Occipital lobe (tissue), 3 donors: ENCODE results near the gene BYSL. TPM values are rescaled to one million over a fixed set of nuclear protein-coding genes. Genes with fewer than 3 reads are reported as not detected.

Experiments used
- DNase-seq: peaks from one replicate; lab custom pipeline; 2025; lab: John Stamatoyannopoulos, UW
- small RNA-seq: library from RNA; depleted of rRNA; stranded (forward); fragments of <200 nt; gene quantifications from one replicate; pipeline ENCODE3, GENCODE V24; 2014
- total RNA-seq: library from RNA; depleted of rRNA; stranded (reverse); fragments of >200 nt; gene quantifications from one replicate; pipeline ENCODE4 v1.2.3, GENCODE V29; 2014

BYSL gene
- total RNA-seq, 1 donor from 2014 or later = 14.0 TPM

GRCh38 chr6:41976794-41977484, 55.6 kb downstream of the BYSL start:
- no peak for DNase-seq

Small RNAs within 50 kb of the gene (small RNA-seq; reads per million reads assigned to genes)
- gene RF00019 = not detected

Other genes starting within 250 kb of the BYSL start
- 3.4 TPM for gene TFEB, start 185.9 kb upstream of the BYSL start, total RNA-seq
- gene PGC, start 174.1 kb upstream of the BYSL start, total RNA-seq = not detected
- 6.7 TPM for gene FRS3, start 141.6 kb upstream of the BYSL start, total RNA-seq
- gene PRICKLE4, start 140.7 kb upstream of the BYSL start, total RNA-seq = 0.62 TPM
- 34.2 TPM for gene TOMM6, start 133.8 kb upstream of the BYSL start, total RNA-seq
- 12.5 TPM for gene USP49, start 26.1 kb upstream of the BYSL start, total RNA-seq
- 15.9 TPM for gene MED20, start 360 bp upstream of the BYSL start, total RNA-seq
- 19.2 TPM for gene CCND3, start 20.3 kb downstream of the BYSL start, total RNA-seq
- 4.8 TPM for gene TAF8, start 129.0 kb downstream of the BYSL start, total RNA-seq
- gene C6orf132, start 221.1 kb downstream of the BYSL start, total RNA-seq = not detected